Non-pigmented ciliary epithelial cell (primary cell): Measurements from ENCODE around the gene ARSA.

Source experiments
- DNase-seq: peaks from one replicate; pipeline ENCODE4 v3.0.0-alpha.2; 2010; ENCODE audit warnings: low read depth

The ARSA gene

DNA sequence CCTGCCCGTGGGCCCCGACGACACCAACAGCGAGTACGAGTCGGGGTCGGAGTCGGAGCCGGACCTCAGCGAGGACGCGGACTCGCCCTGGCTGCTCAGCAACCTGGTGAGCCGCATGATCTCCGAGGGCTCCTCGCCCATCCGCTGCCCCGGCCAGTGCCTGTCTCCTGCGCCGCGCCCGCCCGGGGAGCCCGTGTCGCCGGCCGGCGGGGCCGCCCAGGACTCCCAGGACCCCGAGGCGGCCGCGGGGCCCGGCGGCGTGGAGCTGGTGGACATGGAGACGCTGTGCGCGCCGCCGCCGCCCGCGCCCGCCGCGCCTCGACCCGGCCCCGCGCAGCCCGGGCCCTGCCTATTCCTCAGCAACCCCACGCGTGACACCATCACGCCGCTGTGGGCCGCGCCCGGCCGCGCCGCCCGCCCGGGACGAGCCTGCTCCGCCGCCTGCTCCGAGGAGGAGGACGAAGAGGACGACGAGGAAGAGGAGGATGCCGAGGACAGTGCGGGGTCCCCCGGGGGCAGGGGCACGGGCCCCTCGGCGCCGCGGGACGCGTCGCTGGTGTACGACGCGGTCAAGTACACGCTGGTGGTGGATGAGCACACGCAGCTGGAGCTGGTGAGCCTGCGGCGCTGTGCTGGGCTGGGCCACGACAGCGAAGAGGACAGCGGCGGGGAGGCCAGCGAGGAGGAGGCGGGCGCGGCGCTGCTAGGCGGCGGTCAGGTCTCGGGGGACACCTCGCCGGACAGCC is 23.5 kb downstream of the ARSA start:
- no peak for DNase-seq

DNA sequence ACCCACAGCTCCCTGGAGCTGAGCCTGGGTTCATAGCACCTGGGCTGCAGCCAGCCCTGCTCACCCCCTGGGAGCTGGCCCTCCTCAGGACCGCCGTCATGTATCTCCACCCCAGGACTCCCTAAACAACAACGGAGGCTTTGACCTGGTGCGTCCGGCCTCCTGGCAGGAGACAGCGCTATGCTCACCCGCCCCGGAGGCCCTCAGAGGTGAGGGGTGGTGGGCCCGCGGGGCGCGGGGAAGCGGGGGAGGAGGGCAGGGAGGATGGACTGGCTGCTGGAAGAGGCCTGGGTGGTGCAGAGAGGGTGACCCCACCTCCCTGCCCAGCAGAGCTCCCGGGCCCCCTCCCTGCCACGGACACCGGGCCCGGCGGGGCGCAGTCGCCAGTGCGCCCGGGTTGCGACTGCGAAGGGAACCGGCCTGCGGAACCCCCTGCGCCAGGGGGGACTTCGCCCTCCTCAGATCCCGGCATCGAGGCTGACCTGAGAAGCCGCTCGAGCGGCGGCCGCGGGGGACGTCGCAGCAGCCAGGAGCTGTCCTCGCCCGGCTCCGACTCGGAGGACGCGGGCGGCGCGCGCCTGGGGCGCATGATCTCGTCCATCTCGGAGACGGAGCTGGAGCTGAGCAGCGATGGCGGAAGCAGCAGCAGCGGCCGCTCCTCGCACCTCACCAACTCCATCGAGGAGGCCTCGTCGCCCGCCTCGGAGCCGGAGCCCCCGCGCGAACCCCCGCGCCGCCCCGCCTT is 24.3 kb downstream of the ARSA start:
- no peak for DNase-seq

DNA sequence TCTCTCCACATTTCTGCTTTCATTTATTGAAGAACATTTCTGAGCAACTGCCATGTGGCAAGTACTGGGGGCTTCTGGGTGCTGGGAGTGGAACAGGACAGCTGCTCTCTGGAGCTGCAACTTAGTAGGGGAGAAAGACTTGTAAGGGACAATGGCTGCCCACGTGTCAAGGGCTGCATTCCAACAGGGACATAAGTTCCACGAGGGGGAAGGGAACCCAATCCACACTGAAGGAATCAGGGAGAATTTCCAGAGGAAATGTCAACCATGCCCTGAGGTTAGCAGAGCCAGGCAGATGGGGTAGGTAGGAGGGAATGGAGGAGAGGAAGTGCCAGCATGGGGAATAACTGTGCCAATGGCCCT is 25.6 kb downstream of the ARSA start:
- no peak for DNase-seq

DNA sequence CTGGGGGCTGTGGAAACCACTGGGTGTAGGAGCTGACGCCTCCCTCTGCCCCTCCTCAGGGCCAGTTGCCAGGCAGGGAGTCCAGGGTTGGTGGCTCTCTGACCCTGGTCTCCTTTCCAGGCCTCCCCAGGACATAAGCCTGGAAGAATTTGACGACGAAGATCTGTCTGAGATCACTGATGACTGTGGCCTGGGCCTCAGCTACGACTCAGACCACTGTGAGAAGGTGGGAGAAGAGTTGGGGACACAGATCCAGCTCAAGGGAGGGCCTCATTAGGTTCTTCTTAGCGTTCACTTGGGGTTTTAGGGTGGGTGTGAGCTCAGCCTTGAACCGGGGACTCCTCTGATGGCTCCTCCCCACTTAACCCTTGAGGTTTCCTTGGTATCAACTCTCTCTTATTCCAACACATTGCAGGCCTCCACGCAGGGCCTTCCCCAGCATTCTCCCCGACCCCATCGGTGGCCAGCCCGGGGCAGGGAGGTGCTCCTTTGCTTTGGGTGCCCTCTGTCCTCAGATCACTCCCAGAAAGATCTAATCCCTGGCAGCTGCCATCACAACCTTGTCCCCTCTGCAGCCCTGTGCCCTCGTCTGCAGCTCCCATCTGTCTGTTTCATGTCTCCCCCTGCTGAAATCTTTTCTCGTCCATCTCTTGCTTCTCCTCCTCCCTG is 26.1 kb downstream of the ARSA start:
- no peak for DNase-seq

GRCh38 chr22:50600967-50601668 is 26.8 kb downstream of the ARSA start:
- DNase-seq, result no peak

- no peak for DNase-seq
Measured at GRCh38 chr22:50600538-50600937, 27.4 kb downstream of the ARSA start, which contains the start of gene MAPK8IP2. Gene MAPK8IP2, plus strand, starts transcription at chr22:50600793. Its CDS starts 26 bp downstream, at chr22:50600819.

GRCh38 chr22:50599816-50600455 is 28.0 kb downstream of the ARSA start:
- no peak for DNase-seq

DNA sequence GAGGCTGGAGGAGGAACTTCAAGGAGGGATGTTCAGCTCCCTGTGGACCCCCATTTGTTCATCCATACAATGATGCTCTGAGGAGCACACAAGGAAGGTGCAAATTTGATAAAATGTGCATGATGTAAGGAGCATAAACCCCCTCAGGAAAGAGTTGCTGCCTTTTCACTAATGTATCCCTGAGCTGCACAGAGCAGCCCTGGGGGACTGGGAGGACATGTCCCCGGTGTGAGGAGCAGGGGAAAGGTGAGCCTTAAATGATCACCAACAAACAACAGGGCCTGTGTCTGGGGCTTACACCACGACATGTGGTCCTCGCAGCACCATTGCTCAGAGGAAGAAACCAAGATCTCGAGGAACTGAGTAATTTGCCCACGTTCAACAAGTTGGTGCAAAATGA is 30.9 kb downstream of the ARSA start:
- no peak for DNase-seq

GRCh38 chr22:50595189-50595588 is 32.8 kb downstream of the ARSA start:
- DNase-seq, result no peak

DNA sequence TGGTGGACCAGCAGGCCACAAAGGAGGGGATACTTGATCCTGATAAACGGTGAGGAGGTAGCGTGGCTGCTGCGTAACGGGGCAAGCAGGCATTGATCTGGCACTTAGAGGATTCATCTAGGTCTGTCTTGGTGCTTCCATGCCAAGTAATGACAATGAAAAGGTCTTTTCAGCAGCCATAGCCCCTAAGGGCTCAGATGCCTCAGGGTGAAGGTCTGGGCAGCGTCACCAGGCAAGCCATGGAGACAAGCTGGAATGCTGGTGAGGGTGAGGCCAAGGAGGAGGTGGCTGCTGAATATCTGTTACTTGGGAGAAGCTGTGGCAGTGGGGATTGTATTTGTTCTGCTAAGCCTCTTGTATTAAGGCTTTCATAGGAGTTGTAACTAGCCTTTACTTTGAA is 40.5 kb downstream of the ARSA start:
- no peak for DNase-seq

- DNase-seq, result no peak
Measured at GRCh38 chr22:50586416-50586815, 41.5 kb downstream of the ARSA start.

DNA sequence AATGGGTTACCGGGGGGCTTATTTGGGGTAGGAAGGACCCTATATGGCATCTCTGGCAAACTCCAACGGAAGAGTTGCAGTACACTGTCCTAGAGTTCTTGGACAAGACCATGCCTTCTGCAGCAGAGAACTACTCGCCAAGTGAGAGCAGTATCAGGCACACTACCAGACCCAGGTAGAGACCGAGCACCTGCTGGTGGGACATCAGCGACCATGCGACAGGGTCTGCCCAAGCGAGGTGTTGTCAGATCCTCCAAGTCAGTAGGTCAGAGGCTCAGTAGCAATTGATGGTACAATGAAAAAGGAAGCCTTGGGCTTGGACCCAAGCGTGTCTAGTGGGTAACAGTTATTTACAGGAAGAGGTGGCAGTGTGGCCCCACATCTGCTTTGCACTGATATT is 42.2 kb downstream of the ARSA start:
- DNase-seq, result no peak

DNA sequence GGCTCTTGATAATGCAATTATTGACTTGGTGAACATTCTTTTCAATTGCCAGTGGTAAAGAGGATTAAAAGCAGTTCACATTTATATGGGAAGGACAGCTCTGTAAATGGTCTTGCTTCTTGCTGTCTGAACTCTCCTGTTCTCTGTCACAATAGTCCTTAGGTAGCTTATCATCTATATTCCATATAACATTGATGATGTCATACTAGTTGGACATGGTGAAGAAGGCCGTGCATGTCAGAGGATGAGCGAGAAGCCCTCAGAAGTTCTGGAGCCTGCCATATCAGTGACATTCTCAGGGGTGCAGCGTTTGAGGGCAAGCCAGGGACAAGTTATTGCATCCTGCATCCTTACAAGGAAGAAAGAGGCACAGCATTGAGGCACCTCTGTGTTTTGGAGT is 42.7 kb downstream of the ARSA start:
- DNase-seq, result no peak

GRCh38 chr22:50584106-50585096 is 43.6 kb downstream of the ARSA start:
- DNase-seq, result no peak

DNA sequence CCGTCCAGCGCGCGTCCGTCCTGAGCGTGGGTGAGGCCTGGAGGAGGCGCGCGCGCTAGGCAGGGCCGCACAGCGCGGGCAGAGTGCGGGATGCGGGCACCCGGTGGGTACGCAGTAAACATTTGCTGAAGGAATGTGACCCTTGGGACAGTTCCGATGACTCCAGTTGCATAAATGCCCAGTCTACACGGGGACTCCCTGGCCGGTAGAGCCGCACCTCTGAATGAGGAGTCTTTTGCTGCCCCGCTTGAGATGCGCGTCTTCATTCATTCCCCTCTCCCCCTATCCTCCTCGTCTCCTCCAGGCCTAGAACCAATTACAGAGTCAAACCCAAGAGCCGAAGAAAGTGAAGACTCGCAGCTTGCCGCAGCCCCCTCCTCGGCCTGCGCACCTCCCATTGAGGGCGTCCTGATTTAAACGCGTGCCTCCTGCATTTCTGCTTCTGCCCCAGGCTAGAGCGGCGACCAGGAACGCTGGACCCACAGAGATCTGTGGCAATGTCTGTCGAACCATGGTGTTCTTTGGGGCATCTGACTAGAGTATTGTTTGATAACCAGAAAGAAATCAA is 44.6 kb downstream of the ARSA start:
- no peak for DNase-seq

- peak; percentile 80 for DNase-seq
Measured at GRCh38 chr22:50582493-50583293, 45.3 kb downstream of the ARSA start, which contains the start of gene CHKB. Gene CHKB, minus strand, starts transcription at chr22:50582849. Its CDS starts 68 bp downstream, at chr22:50582781.

GRCh38 chr22:50581950-50582492 is 45.9 kb downstream of the ARSA start:
- DNase-seq, result no peak

- no peak for DNase-seq
Measured at GRCh38 chr22:50581031-50581949, 46.7 kb downstream of the ARSA start.
